Panc1 (cell line): ENCODE results near the gene POU4F1.

Source experiments
- CTCF ChIP-seq: fragments of 450-650 bp; IDR thresholded peaks from 2 replicates; pipeline ENCODE4 v1.5.1; 2017; ENCODE audit warnings: mild to moderate bottlenecking
- POLR2AphosphoS5 ChIP-seq: IDR thresholded peaks from 2 replicates; pipeline ENCODE4 v1.6.1; 2012; ENCODE audit warnings: mild to moderate bottlenecking, low read depth, low read length, moderate library complexity
- SIN3A ChIP-seq: IDR thresholded peaks from 2 replicates; pipeline ENCODE4 v1.6.1; 2012; ENCODE audit warnings: low read depth, mild to moderate bottlenecking, low read length, moderate library complexity, borderline replicate concordance; ENCODE audit not compliant: insufficient read depth
- TCF7L2 ChIP-seq: IDR thresholded peaks from 2 replicates; pipeline ENCODE4 v1.6.1; 2011; ENCODE audit warnings: mild to moderate bottlenecking, low read depth, low read length, inconsistent platforms

GRCh38 chr13:78598966-78599644 is 4.2 kb downstream of the POU4F1 start:
- no peak for TF ChIP-seq CTCF
- no peak for TF ChIP-seq SIN3A
- no peak for TF ChIP-seq POLR2AphosphoS5
- no peak for TF ChIP-seq TCF7L2
